Right lobe of liver (tissue), 4 donors: ENCODE results near the gene SLC2A4.

Experiments
- CTCF ChIP-seq, 4 donors: fragments of 200-600 bp in 3 of 4; fragments of 450-650 bp in 1 of 4; IDR thresholded peaks; one replicate each; pipeline versions ENCODE4 v1.5.1 to v1.8.0; 2016 to 2022; ENCODE audit warnings: antibody characterized with exemption in 4 of 4, mild to moderate bottlenecking in 2 of 4
- POLR2A ChIP-seq: fragments of 450-650 bp; IDR thresholded peaks from one replicate; pipeline ENCODE4 v1.6.1; 2017; ENCODE audit warnings: antibody characterized with exemption, mild to moderate bottlenecking
- donor health status: DM: no; HTN: no; CAD: no.
- donor health status: DM: no; HTN: no; CAD: no.
- donor health status: DM: no; HTN: yes; CAD: no.

GRCh38 chr17:7314719-7315569 is 33.4 kb downstream of the SLC2A4 start, which contains the start of gene GPS2:
- peak; percentile 89 for TF ChIP-seq POLR2A
- TF ChIP-seq CTCF (IDR thresholded peaks at IDR 0.05): no peak
